Ascending aorta (tissue), 2 donors: ENCODE measurements around the gene TMEM134. TPM values are rescaled to one million over a fixed set of nuclear protein-coding genes. Genes with fewer than 3 reads are reported as not detected.

Experiments used
- DNase-seq, 2 donors: peaks; one replicate each; pipeline ENCODE4 v3.0.0-alpha.2; 2019; ENCODE audit warnings: low spot score in 2 of 2
- H3K27ac ChIP-seq, 2 donors: fragments of 200-600 bp; sonication (generic); one replicate each; pipeline ENCODE4 v1.5.1; 2016 to 2017; ENCODE audit warnings: mild to moderate bottlenecking in 1 of 2
- H3K27me3 ChIP-seq: fragments of 200-600 bp; sonication (generic); one replicate; pipeline ENCODE4 v1.5.1; 2017
- H3K36me3 ChIP-seq, 2 donors: fragments of 200-600 bp; sonication (generic); one replicate each; pipeline ENCODE4 v1.5.1; 2016
- H3K4me1 ChIP-seq, 2 donors: fragments of 200-600 bp; sonication (generic); one replicate each; pipeline ENCODE4 v1.5.1; 2016 to 2017; ENCODE audit warnings: mild to moderate bottlenecking in 1 of 2
- H3K4me3 ChIP-seq, 2 donors: fragments of 200-600 bp; sonication (generic); one replicate each; pipeline ENCODE4 v1.5.1; 2016 to 2017; ENCODE audit warnings: mild to moderate bottlenecking in 1 of 2
- H3K9me3 ChIP-seq, 2 donors: fragments of 200-600 bp; sonication (generic); one replicate each; pipeline ENCODE4 v1.5.1; 2016
- intact Hi-C: fragments of 100-400 bp; cut with DNase I; formaldehyde crosslinking; loops from one replicate; pipeline ENCODE4 v1.15.1; 2023
- total RNA-seq: library from RNA; depleted of rRNA; stranded (reverse); fragments of >200 nt; gene quantifications from one replicate; pipeline ENCODE4 v1.1.0, GENCODE V29; 2016
- TF ChIP-seq, protein P1 (sequence below), 3 experiments: fragments of 200-600 bp in 2 of 3; fragments of 450-650 bp in 1 of 3; sonication (generic) in 2 of 3; IDR thresholded peaks; one replicate each; pipeline ENCODE4 v1.5.1; 2016 to 2019; ENCODE audit warnings: antibody characterized with exemption in 3 of 3, mild to moderate bottlenecking in 1 of 3, moderate library complexity in 1 of 3

TMEM134 gene
- total RNA-seq, 1 donor from 2014 or later: 189 TPM

DNA sequence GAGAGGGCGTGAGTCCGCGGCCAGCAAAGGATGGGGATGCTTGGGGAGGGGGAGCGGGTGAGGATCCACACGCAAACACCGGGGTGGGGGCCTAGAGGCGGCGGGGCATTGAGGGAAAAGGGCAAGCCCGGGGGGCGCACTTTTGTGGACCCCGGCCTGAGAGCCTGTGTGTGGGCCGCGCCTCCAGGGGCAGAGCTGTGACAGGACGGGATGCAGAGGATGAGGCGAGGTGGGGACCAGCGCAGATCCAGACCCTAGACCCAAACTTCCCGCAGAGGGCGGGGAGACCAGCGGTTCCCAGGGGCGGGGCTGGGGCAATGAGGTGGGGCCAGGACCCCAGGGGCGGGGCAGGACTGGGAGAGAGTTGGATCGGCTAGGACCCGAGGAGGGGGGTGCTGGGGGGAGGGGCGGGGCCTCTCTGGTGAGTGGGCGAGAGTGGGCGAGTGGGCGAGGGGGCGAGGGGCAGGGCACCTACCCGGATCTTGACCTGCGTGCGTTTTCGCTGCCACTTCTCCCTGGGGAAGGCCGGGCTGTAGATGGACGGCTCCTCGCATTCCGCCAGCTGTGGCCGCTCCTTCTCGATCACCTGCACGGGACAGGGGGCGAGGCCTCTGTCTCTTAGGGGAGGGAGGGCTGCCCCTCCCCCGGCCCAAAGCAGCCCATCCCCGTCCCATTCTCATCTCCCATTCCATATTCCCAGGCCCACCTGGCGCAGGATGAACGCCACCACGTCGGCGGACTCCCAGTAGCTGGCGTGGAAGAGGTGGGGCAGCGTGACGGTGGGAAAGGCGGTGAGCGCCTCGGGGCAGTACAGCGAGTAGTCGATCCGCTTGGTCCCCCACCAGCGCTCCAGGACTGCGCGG is 25.6 kb upstream of the TMEM134 start:
- H3K27ac ChIP-seq: no peak overlapping the region
- no peaks in the 10 kb centered on the region for H3K9me3 ChIP-seq
- intact Hi-C loops: no loop called here
- H3K36me3 ChIP-seq: peaks cover 58 to 70% of the 10 kb centered on the region in 2 donors
- H3K4me1 ChIP-seq: no peaks in the 10 kb centered on the region
- no peaks in the 10 kb centered on the region for H3K27me3 ChIP-seq
- no peak for DNase-seq
- no peak overlapping the region for H3K4me3 ChIP-seq
- TF ChIP-seq, protein P1, sequence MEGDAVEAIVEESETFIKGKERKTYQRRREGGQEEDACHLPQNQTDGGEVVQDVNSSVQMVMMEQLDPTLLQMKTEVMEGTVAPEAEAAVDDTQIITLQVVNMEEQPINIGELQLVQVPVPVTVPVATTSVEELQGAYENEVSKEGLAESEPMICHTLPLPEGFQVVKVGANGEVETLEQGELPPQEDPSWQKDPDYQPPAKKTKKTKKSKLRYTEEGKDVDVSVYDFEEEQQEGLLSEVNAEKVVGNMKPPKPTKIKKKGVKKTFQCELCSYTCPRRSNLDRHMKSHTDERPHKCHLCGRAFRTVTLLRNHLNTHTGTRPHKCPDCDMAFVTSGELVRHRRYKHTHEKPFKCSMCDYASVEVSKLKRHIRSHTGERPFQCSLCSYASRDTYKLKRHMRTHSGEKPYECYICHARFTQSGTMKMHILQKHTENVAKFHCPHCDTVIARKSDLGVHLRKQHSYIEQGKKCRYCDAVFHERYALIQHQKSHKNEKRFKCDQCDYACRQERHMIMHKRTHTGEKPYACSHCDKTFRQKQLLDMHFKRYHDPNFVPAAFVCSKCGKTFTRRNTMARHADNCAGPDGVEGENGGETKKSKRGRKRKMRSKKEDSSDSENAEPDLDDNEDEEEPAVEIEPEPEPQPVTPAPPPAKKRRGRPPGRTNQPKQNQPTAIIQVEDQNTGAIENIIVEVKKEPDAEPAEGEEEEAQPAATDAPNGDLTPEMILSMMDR (IDR thresholded peaks at IDR 0.05): no peak

DNA sequence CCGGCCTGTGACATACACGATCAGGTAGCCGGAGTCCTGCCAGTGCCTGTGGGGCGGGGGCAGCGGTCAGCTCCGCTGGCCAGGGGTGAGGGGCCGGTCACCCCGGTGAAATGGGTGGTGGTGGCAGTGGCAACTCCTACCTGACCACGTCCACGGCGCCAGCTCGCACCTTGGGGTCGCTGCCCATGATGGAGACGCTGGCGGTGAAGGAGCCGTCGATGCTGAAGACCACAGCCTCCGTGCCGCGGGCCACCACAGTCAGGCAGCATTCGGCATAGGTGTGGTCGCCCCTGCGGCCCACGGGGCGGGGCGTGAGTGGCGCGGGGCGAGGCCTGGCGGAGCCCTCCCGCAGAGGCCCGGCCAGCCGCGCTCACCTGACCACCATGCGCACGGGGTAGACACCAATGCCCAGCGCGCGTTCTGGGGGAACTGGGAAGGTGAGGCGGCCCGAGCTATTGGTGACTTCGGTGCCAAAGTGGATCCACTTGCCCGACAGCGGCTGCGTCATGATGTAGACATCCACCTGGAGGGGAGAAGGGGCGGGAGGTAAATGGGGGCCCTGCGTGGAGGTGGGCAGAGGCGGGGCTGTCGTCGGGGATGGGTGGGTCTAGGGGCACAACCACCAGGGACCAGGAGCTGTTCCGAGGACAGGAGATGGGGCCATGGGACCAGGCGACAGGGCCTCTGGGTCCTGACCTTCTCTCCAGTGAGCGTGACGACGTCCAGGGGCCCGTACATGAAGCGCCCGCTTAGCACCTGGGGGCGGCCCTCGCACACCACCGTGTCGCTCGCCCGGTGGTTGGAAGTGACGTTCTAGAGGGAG is 24.7 kb upstream of the TMEM134 start:
- Histone ChIP-seq H3K9me3 (no peaks in the 10 kb centered on the region), H3K27ac (no peak overlapping the region), H3K36me3 (peaks cover 64 to 78% of the 10 kb centered on the region in 2 donors), H3K4me1 (no peaks in the 10 kb centered on the region), H3K27me3 (no peaks in the 10 kb centered on the region), H3K4me3 (no peak overlapping the region)
- DNase-seq: no peak
- intact Hi-C loops: no loop called here
- TF ChIP-seq, protein P1 (IDR thresholded peaks at IDR 0.05): no peak

DNA sequence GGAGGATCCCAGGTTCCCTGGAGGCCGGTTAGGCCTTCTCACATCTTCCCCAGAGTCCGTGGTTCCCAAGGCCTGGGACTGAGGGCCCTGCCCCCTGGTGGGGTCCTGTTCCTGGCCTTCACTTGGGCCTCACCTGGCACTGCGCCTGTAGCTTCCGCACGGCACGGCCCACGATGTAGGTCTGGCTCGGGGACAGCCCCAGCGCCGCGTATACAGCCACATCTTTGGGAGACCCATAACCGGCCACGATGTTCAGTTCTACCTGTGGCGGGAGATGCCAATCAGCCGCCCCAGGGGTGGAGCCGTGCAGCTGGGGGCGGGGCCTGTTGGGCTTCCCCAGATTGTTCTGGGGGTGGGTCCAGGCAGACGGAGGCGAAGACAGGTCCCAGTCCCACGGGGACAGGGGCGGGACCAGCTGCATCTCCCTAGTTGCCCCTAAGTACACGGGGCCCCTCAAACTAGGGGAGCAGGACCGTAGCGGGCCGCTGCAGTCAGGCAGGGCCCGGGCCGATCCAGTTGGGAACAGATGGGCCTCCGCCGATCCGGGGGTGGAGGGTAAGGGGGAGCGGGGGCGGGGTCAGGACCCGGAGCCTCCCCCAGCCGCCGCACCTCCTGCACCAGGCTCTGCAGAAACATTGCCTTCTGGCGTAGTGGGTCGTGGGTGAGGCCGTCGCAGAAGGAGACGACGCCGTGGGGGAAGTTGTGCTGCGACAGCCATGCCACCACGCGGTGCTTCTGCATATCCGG is 23.9 kb upstream of the TMEM134 start:
- Histone ChIP-seq H3K9me3 (no peaks in the 10 kb centered on the region), H3K4me3 (no peak overlapping the region), H3K27me3 (no peaks in the 10 kb centered on the region), H3K36me3 (peaks cover 67 to 75% of the 10 kb centered on the region in 2 donors), H3K4me1 (no peaks in the 10 kb centered on the region), H3K27ac (no peak overlapping the region)
- DNase-seq: no peak
- TF ChIP-seq, protein P1 (IDR thresholded peaks at IDR 0.05): no peak
- intact Hi-C loops: no loop called here

DNA sequence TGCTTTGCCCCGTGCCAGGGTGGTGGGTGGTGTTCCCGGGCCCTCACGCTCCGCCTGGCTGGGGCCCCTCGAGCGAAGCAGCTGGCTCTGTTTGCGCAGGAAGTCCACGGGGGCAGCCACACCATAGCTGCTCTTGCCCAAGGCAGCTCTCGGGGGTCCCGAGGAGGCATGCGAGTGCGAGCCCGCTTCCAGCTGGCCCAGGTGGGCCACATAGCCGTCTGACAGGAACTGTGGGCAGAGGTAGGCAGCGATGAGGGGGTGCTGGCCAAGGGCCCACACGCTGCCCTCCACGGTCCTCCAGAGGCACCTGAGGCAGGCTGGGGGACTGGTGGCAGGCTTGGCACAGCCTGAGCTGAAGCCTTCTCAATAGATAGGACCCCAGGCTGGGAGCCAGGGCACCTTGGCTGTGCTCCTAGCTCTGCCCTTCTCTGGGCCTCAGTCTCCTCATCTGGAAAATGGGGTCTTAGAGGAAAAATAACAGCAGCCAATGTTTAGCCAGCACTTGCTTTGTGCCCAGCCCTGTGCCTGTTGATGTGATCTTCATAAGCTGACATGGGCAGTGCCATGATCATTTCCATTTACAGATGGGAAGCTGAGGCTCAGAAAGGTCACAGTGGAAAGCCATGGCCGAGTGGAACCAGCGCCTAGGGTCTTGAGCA is 23.1 kb upstream of the TMEM134 start:
- Histone ChIP-seq H3K4me1 (no peaks in the 10 kb centered on the region), H3K27ac (no peak overlapping the region), H3K36me3 (peaks cover 75 to 78% of the 10 kb centered on the region in 2 donors), H3K4me3 (no peak overlapping the region), H3K9me3 (no peaks in the 10 kb centered on the region), H3K27me3 (no peaks in the 10 kb centered on the region)
- TF ChIP-seq, protein P1 (IDR thresholded peaks at IDR 0.05): no peak
- intact Hi-C loops: no loop called here
- no peak for DNase-seq
